ENCODE data around the gene RPL13. TPM values are rescaled to one million over a fixed set of nuclear protein-coding genes. Genes with fewer than 3 reads are reported as not detected.

The RPL13 gene
- polyA plus RNA-seq, 4 donors: 3,166 to 8,355 (median 5,738) TPM

DNA sequence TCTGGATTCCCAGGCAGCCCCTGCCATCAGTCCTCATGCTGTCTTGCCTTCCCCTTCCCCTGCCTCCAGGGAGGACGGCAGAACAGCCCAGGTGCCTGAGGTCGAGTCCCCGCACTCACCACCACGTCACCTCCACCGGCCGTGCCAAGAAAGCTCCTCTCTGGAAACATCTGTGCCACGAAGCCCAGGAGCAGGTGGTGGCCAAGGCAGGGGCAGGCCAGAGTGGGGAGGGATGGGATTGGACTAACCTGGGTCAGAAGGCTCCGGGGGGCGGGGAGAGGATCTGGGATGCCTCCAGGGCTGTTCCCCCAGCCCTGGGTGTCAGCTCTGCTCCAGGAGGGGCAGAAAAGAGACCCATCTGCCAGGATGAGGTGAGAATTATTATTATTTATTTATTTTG is 45.5 kb downstream of the RPL13 start:
- Histone ChIP-seq H3K4me1 (ENCODE audit: control insufficient read depth in 3 of 3, insufficient read depth in 2 of 3, low read depth in 1 of 3, low read length in 2 of 3) (peaks cover 0 to 20% (median 2%) of the 10 kb centered on the region in 3 donors), H3K27ac (ENCODE audit: low read depth in 1 of 3, low read length in 2 of 3) (no peak overlapping the region), H3K4me3 (ENCODE audit: low read depth in 1 of 3, low read length in 3 of 3) (no peak overlapping the region), H3K27me3 (ENCODE audit: control insufficient read depth in 3 of 3, insufficient read depth in 3 of 3, low read length in 3 of 3) (peaks cover 0 to 3% (median 0%) of the 10 kb centered on the region in 3 donors), H3K36me3 (ENCODE audit: control insufficient read depth in 3 of 3, insufficient read depth in 2 of 3, low read depth in 1 of 3, low read length in 3 of 3) (no peaks in the 10 kb centered on the region), H3K9me3 (ENCODE audit: control insufficient read depth in 2 of 2, insufficient read depth in 1 of 2, low read depth in 1 of 2, low read length in 1 of 2) (peaks cover 0 to 5% of the 10 kb centered on the region in 2 donors)
- FAIRE-seq (no peak), DNase-seq (no peak)
- WGBS, 3 donors: 85 to 91% (median 90%) methylated on average over 8 to 9 of the region's 9 CpGs

DNA sequence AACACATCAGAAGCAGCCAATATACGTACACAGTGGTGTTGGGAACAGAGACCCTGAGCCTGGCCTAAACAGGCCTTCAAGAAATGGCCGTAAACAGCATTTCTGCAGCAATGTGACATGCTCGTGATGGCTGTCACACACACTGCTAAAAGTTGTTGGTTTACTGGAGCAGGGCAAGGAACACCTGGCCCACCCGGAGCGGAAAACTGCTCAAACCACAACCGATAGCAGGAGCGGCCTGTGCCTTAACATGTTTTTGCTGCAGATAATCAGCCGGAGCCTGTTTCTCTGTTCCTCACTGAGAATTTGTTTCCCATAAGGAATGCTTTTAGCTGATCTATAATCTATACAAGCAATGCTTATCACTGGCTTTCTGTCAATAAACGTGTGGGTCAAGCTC is 47.0 kb downstream of the RPL13 start:
- peaks cover 0 to 21% (median 2%) of the 10 kb centered on the region in 3 donors for H3K4me1 ChIP-seq (ENCODE audit: control insufficient read depth in 3 of 3, insufficient read depth in 2 of 3, low read depth in 1 of 3, low read length in 2 of 3)
- no peak overlapping the region for H3K27ac ChIP-seq (ENCODE audit: low read depth in 1 of 3, low read length in 2 of 3)
- H3K27me3 ChIP-seq (ENCODE audit: control insufficient read depth in 3 of 3, insufficient read depth in 3 of 3, low read length in 3 of 3): peaks cover 0 to 3% (median 0%) of the 10 kb centered on the region in 3 donors
- H3K9me3 ChIP-seq (ENCODE audit: control insufficient read depth in 2 of 2, insufficient read depth in 1 of 2, low read depth in 1 of 2, low read length in 1 of 2): peaks cover 0 to 5% of the 10 kb centered on the region in 2 donors
- 69 to 73% (median 70%) methylated on average over 9 of the region's 9 CpGs for WGBS, 3 donors
- no peaks in the 10 kb centered on the region for H3K36me3 ChIP-seq (ENCODE audit: control insufficient read depth in 3 of 3, insufficient read depth in 2 of 3, low read depth in 1 of 3, low read length in 3 of 3)
- no peak overlapping the region for H3K4me3 ChIP-seq (ENCODE audit: low read depth in 1 of 3, low read length in 3 of 3)
- FAIRE-seq (no peak), DNase-seq (no peak)

DNA sequence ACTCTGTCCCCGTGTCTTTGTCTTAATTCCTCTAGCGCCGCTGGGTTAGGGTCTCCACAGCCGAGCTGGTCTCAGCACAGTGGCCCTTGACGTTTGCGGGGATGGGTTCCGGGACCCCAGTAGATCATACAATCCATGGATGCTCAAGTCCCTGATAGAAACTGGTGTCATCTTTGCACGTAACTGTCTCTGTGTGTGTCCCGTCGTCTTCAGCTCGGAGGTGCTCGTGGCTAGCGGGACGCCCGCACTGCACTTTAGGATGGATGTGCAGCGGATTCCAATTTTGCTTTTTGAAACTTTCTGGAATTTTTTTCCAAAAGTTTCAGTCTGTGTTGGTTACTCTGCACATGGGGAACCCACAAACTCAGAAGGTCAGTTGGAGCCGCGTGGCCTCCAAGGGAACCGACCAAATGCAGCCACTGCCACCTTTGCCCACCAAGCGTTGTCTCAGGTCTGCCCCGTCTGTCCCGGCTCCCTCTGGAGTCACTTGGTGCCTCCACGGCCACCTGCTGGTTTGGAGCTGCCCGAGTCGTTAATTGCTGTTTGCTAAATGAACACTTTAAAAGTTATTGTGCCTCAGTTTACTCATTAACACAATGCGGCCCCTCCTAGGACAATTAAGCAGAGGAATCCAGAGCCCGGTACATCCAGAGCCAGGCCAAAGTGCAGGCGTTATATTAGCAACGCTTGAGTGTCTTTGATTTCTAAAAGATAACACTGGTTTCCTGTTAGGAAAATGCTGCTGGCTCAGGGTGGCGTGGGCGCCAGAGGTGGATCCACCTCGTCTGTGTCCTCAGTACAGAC is 47.7 kb downstream of the RPL13 start:
- no peaks in the 10 kb centered on the region for H3K27me3 ChIP-seq (ENCODE audit: control insufficient read depth in 3 of 3, insufficient read depth in 3 of 3, low read length in 3 of 3)
- peak overlapping the region in 1 of 3 donors; percentile 50 for H3K27ac ChIP-seq (ENCODE audit: low read depth in 1 of 3, low read length in 2 of 3)
- H3K4me3 ChIP-seq (ENCODE audit: low read depth in 1 of 3, low read length in 3 of 3): no peak overlapping the region
- no peaks in the 10 kb centered on the region for H3K36me3 ChIP-seq (ENCODE audit: control insufficient read depth in 3 of 3, insufficient read depth in 2 of 3, low read depth in 1 of 3, low read length in 3 of 3)
- 40 to 71% (median 55%) methylated on average over 32 of the region's 32 CpGs for WGBS, 3 donors
- peaks cover 0 to 28% (median 2%) of the 10 kb centered on the region in 3 donors for H3K4me1 ChIP-seq (ENCODE audit: control insufficient read depth in 3 of 3, insufficient read depth in 2 of 3, low read depth in 1 of 3, low read length in 2 of 3)
- H3K9me3 ChIP-seq (ENCODE audit: control insufficient read depth in 2 of 2, insufficient read depth in 1 of 2, low read depth in 1 of 2, low read length in 1 of 2): peaks cover 0 to 5% of the 10 kb centered on the region in 2 donors
- DNase-seq: peak; percentile 80 to 87
- no peak for FAIRE-seq

GRCh38 chr16:89610108-89610453 is 49.6 kb downstream of the RPL13 start:
- no peak for FAIRE-seq
- DNase-seq: no peak
- Histone ChIP-seq H3K36me3 (ENCODE audit: control insufficient read depth in 3 of 3, insufficient read depth in 2 of 3, low read depth in 1 of 3, low read length in 3 of 3) (peaks cover 0 to 5% (median 0%) of the 10 kb centered on the region in 3 donors), H3K9me3 (ENCODE audit: control insufficient read depth in 2 of 2, insufficient read depth in 1 of 2, low read depth in 1 of 2, low read length in 1 of 2) (peaks cover 0 to 5% of the 10 kb centered on the region in 2 donors), H3K27ac (ENCODE audit: low read depth in 1 of 3, low read length in 2 of 3) (no peak overlapping the region), H3K27me3 (ENCODE audit: control insufficient read depth in 3 of 3, insufficient read depth in 3 of 3, low read length in 3 of 3) (no peaks in the 10 kb centered on the region), H3K4me1 (ENCODE audit: control insufficient read depth in 3 of 3, insufficient read depth in 2 of 3, low read depth in 1 of 3, low read length in 2 of 3) (peaks cover 0 to 38% (median 5%) of the 10 kb centered on the region in 3 donors), H3K4me3 (ENCODE audit: low read depth in 1 of 3, low read length in 3 of 3) (no peak overlapping the region)
- WGBS, 3 donors: 68 to 73% (median 73%) methylated on average over 1 of the region's 1 CpG

DNA sequence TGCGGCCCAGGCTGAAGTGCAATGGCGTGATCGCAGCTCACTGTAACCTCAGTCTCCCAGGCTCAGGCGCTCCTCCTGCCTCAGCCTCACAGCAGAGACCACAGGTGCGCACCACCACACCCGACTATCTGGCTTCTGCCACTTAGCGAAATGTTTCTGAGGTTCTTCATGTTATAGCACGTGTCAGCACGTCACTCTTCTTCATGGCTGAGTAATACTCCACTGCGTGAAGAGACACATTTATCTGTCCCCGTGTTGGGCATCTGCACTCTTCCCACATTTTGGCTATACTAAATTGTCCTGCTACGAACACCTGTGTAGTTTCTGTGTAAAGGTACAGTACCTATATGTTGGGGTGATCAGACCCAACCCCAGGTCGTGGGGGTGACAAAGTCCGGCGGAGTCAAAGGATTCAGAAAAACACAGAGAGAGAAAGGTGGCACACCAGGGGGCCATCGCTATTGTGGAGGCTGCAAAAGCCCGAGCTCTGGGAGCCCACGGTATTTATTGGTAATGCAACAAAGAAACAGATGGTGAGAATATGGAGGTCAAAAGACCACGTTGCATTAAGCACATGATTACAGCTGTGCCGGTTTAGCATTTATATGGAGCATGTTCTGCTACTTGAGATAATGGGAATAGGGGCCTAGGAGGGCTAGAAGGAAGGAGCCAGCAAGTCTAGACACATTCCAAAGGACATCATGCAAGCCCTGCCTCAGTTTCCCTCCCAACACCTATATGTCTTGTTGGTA is 52.1 kb downstream of the RPL13 start:
- no peak overlapping the region for H3K4me3 ChIP-seq (ENCODE audit: low read depth in 1 of 3, low read length in 3 of 3)
- WGBS, 3 donors: 81 to 83% (median 82%) methylated on average over 20 of the region's 20 CpGs
- H3K27ac ChIP-seq (ENCODE audit: low read depth in 1 of 3, low read length in 2 of 3): peak overlapping the region; percentile 33 to 74 (median 59)
- H3K27me3 ChIP-seq (ENCODE audit: control insufficient read depth in 3 of 3, insufficient read depth in 3 of 3, low read length in 3 of 3): no peaks in the 10 kb centered on the region
- DNase-seq (peak in 1 of 2 donors; percentile 42), FAIRE-seq (no peak)
- H3K9me3 ChIP-seq (ENCODE audit: control insufficient read depth in 2 of 2, insufficient read depth in 1 of 2, low read depth in 1 of 2, low read length in 1 of 2): peaks cover 0 to 5% of the 10 kb centered on the region in 2 donors
- peaks cover 0 to 10% (median 0%) of the 10 kb centered on the region in 3 donors for H3K36me3 ChIP-seq (ENCODE audit: control insufficient read depth in 3 of 3, insufficient read depth in 2 of 3, low read depth in 1 of 3, low read length in 3 of 3)
- peaks cover 0 to 41% (median 5%) of the 10 kb centered on the region in 3 donors for H3K4me1 ChIP-seq (ENCODE audit: control insufficient read depth in 3 of 3, insufficient read depth in 2 of 3, low read depth in 1 of 3, low read length in 2 of 3)

- peaks cover 0 to 35% (median 5%) of the 10 kb centered on the region in 3 donors for H3K4me1 ChIP-seq (ENCODE audit: control insufficient read depth in 3 of 3, insufficient read depth in 2 of 3, low read depth in 1 of 3, low read length in 2 of 3)
- no peak for FAIRE-seq
- no peaks in the 10 kb centered on the region for H3K27me3 ChIP-seq (ENCODE audit: control insufficient read depth in 3 of 3, insufficient read depth in 3 of 3, low read length in 3 of 3)
- peaks cover 0 to 10% (median 0%) of the 10 kb centered on the region in 3 donors for H3K36me3 ChIP-seq (ENCODE audit: control insufficient read depth in 3 of 3, insufficient read depth in 2 of 3, low read depth in 1 of 3, low read length in 3 of 3)
- peak; percentile 81 to 91 for DNase-seq
- H3K27ac ChIP-seq (ENCODE audit: low read depth in 1 of 3, low read length in 2 of 3): peak within 1 kb of the TSS; percentile 33 to 74 (median 59)
- 21 to 52% (median 22%) methylated on average over 16 to 19 of the region's 19 CpGs for WGBS, 3 donors
- H3K4me3 ChIP-seq (ENCODE audit: low read depth in 1 of 3, low read length in 3 of 3): peak within 1 kb of the TSS in 2 of 3 donors; percentile 40 to 64
- H3K9me3 ChIP-seq (ENCODE audit: control insufficient read depth in 2 of 2, insufficient read depth in 1 of 2, low read depth in 1 of 2, low read length in 1 of 2): peaks cover 0 to 5% of the 10 kb centered on the region in 2 donors
Observed at GRCh38 chr16:89613231-89613953, 52.9 kb downstream of the RPL13 start, which contains the start of gene DPEP1. DPEP1 (plus strand) TSS chr16:89613642; CDS start chr16:89630411, 16,769 bp downstream.

GRCh38 chr16:89613954-89614459 is 53.5 kb downstream of the RPL13 start:
- peak overlapping the region; percentile 33 to 74 (median 59) for H3K27ac ChIP-seq (ENCODE audit: low read depth in 1 of 3, low read length in 2 of 3)
- H3K36me3 ChIP-seq (ENCODE audit: control insufficient read depth in 3 of 3, insufficient read depth in 2 of 3, low read depth in 1 of 3, low read length in 3 of 3): peaks cover 0 to 10% (median 0%) of the 10 kb centered on the region in 3 donors
- peak in 1 of 2 donors; percentile 50 for DNase-seq
- peaks cover 0 to 33% (median 3%) of the 10 kb centered on the region in 3 donors for H3K4me1 ChIP-seq (ENCODE audit: control insufficient read depth in 3 of 3, insufficient read depth in 2 of 3, low read depth in 1 of 3, low read length in 2 of 3)
- peaks cover 0 to 5% of the 10 kb centered on the region in 2 donors for H3K9me3 ChIP-seq (ENCODE audit: control insufficient read depth in 2 of 2, insufficient read depth in 1 of 2, low read depth in 1 of 2, low read length in 1 of 2)
- WGBS, 3 donors: 20 to 72% (median 30%) methylated on average over 17 to 22 of the region's 22 CpGs
- H3K27me3 ChIP-seq (ENCODE audit: control insufficient read depth in 3 of 3, insufficient read depth in 3 of 3, low read length in 3 of 3): no peaks in the 10 kb centered on the region
- FAIRE-seq: no peak
- H3K4me3 ChIP-seq (ENCODE audit: low read depth in 1 of 3, low read length in 3 of 3): peak overlapping the region in 2 of 3 donors; percentile 40 to 64

All from small intestine (tissue), 7 donors.